ENCODE data around the gene MAPRE3. TPM values are rescaled to one million over a fixed set of nuclear protein-coding genes. Genes with fewer than 3 reads are reported as not detected.
"Not testable (repeated sequence)": the region's sequence is repeated elsewhere in the genome, so short reads cannot be mapped to it uniquely, and the experiment has no call there.

MAPRE3 gene
- total RNA-seq = 1 to 10 TPM; 4.4 TPM

- DNase-seq = peak; percentile 85
- POLR2A ChIA-PET = interaction anchor here (0.6 kb wide), 1 partner anchor 8 kb away, joined by 4 read pairs; no protein-coding TSS in a partner anchor
- Mint-ChIP-seq H3K27ac (no peak within 1 kb of the TSS), H3K9me3 (no peaks in the 10 kb centered on the region), H3K27me3 (peaks cover 17% of the 10 kb centered on the region), H3K36me3 (no peaks in the 10 kb centered on the region), H3K4me3 (peak within 1 kb of the TSS; percentile 73), H3K4me1 (ENCODE audit: low read depth) (peaks cover 15% of the 10 kb centered on the region)
- intact Hi-C loops (cut with micrococcal nuclease) = loop anchor here (1.0 kb wide), 1 partner anchor 111 kb away; no protein-coding TSS in a partner anchor
- CTCF ChIA-PET = interaction anchor here (0.9 to 3.4 kb wide), 6 partner anchors 8 to 309 kb away, joined by 3 to 17 read pairs (median 8); no protein-coding TSS in a partner anchor
Measured at GRCh38 chr2:26970244-26970927, at the start of gene MAPRE3. TSS of gene MAPRE3 (plus strand) at chr2:26970637. CDS start at chr2:27022219, 51,582 bp downstream.

GRCh38 chr2:26921323-26921722, 49.1 kb upstream of the MAPRE3 start:
- H3K27me3 Mint-ChIP-seq = peaks cover 11% of the 10 kb centered on the region
- no peak overlapping the region for H3K27ac Mint-ChIP-seq
- ChIA-PET CTCF (interaction anchor here (0.6 to 2.6 kb wide), 3 partner anchors 22 to 75 kb away, joined by 3 to 63 read pairs (median 13); no protein-coding TSS in a partner anchor), POLR2A (no interaction called here)
- H3K4me1 Mint-ChIP-seq (ENCODE audit: low read depth) = peaks cover 8% of the 10 kb centered on the region
- no peaks in the 10 kb centered on the region for H3K9me3 Mint-ChIP-seq
- DNase-seq = no peak
- no peak overlapping the region for H3K4me3 Mint-ChIP-seq
- intact Hi-C loops (cut with micrococcal nuclease) = no loop called here
- H3K36me3 Mint-ChIP-seq = no peaks in the 10 kb centered on the region

GRCh38 chr2:26922405-26923188, 47.8 kb upstream of the MAPRE3 start:
- Mint-ChIP-seq H3K27ac (no peak overlapping the region), H3K4me1 (ENCODE audit: low read depth) (peaks cover 8% of the 10 kb centered on the region), H3K9me3 (no peaks in the 10 kb centered on the region), H3K27me3 (peaks cover 11% of the 10 kb centered on the region), H3K36me3 (no peaks in the 10 kb centered on the region), H3K4me3 (no peak overlapping the region)
- ChIA-PET POLR2A (interaction anchor here (0.6 kb wide), 1 partner anchor 144 kb away, joined by 4 read pairs; no protein-coding TSS in a partner anchor), CTCF (interaction anchor here (0.6 to 2.6 kb wide), 24 partner anchors 10 to 380 kb away, joined by 3 to 63 read pairs (median 4); no protein-coding TSS in a partner anchor)
- intact Hi-C loops (cut with micrococcal nuclease) = loop anchor here (2.0 kb wide), 1 partner anchor 76 kb away; no protein-coding TSS in a partner anchor
- peak; percentile 60 for DNase-seq

- POLR2A ChIA-PET = not testable (repeated sequence)
Measured at GRCh38 chr2:26923189-26923466, 47.3 kb upstream of the MAPRE3 start.

GRCh38 chr2:26924731-26925099, 45.7 kb upstream of the MAPRE3 start:
- CTCF ChIA-PET = no interaction called here
- H3K9me3 Mint-ChIP-seq = no peaks in the 10 kb centered on the region
- H3K4me1 Mint-ChIP-seq (ENCODE audit: low read depth) = peaks cover 8% of the 10 kb centered on the region
- peaks cover 13% of the 10 kb centered on the region for H3K27me3 Mint-ChIP-seq
- DNase-seq = no peak
- no peak overlapping the region for H3K4me3 Mint-ChIP-seq
- intact Hi-C loops (cut with micrococcal nuclease) = no loop called here
- no peak overlapping the region for H3K27ac Mint-ChIP-seq
- POLR2A ChIA-PET = no interaction called here
- H3K36me3 Mint-ChIP-seq = no peaks in the 10 kb centered on the region

More at GRCh38 chr2:26923189-26923466, 47.3 kb upstream of the MAPRE3 start:
- intact Hi-C loops (cut with micrococcal nuclease) = loop anchor here (2.0 kb wide), 1 partner anchor 76 kb away; no protein-coding TSS in a partner anchor
- not testable (repeated sequence) for H3K4me1 Mint-ChIP-seq (ENCODE audit: low read depth); H3K4me3 Mint-ChIP-seq; H3K27ac Mint-ChIP-seq; H3K9me3 Mint-ChIP-seq; H3K36me3 Mint-ChIP-seq; DNase-seq
- CTCF ChIA-PET = interaction anchor here (0.8 to 2.6 kb wide), 19 partner anchors 9 to 212 kb away, joined by 3 to 63 read pairs (median 5); no protein-coding TSS in a partner anchor
- H3K27me3 Mint-ChIP-seq = peaks cover 11% of the 10 kb centered on the region

GRCh38 chr2:26925100-26925791, 45.2 kb upstream of the MAPRE3 start:
- H3K9me3 Mint-ChIP-seq = no peaks in the 10 kb centered on the region
- peaks cover 8% of the 10 kb centered on the region for H3K4me1 Mint-ChIP-seq (ENCODE audit: low read depth)
- H3K27me3 Mint-ChIP-seq = peaks cover 14% of the 10 kb centered on the region
- H3K36me3 Mint-ChIP-seq = no peaks in the 10 kb centered on the region
- POLR2A ChIA-PET = no interaction called here
- intact Hi-C loops (cut with micrococcal nuclease) = no loop called here
- H3K4me3 Mint-ChIP-seq = no peak overlapping the region
- CTCF ChIA-PET = interaction anchor here (2.3 kb wide), 1 partner anchor 79 kb away, joined by 9 read pairs; no protein-coding TSS in a partner anchor
- DNase-seq = no peak
- H3K27ac Mint-ChIP-seq = no peak overlapping the region

GRCh38 chr2:26927221-26927620, 43.2 kb upstream of the MAPRE3 start:
- H3K27ac Mint-ChIP-seq = no peak overlapping the region
- no peak for DNase-seq

GRCh38 chr2:26932974-26933373, 37.5 kb upstream of the MAPRE3 start:
- no peaks in the 10 kb centered on the region for H3K9me3 Mint-ChIP-seq
- no peak overlapping the region for H3K27ac Mint-ChIP-seq
- no peaks in the 10 kb centered on the region for H3K4me1 Mint-ChIP-seq (ENCODE audit: low read depth)
- no peak for DNase-seq
- CTCF ChIA-PET = interaction anchor here (0.6 to 2.1 kb wide), 4 partner anchors 10 to 87 kb away, joined by 3 to 7 read pairs (median 4); no protein-coding TSS in a partner anchor
- no peak overlapping the region for H3K4me3 Mint-ChIP-seq
- POLR2A ChIA-PET = no interaction called here
- intact Hi-C loops (cut with micrococcal nuclease) = no loop called here
- peaks cover 4% of the 10 kb centered on the region for H3K27me3 Mint-ChIP-seq
- H3K36me3 Mint-ChIP-seq = no peaks in the 10 kb centered on the region

More at GRCh38 chr2:26927221-26927620, 43.2 kb upstream of the MAPRE3 start:
- ChIA-PET POLR2A (no interaction called here), CTCF (interaction anchor here (0.7 to 2.3 kb wide), 2 partner anchors 81 to 376 kb away, joined by 4 to 9 read pairs; no protein-coding TSS in a partner anchor)
- H3K4me1 Mint-ChIP-seq (ENCODE audit: low read depth) = peaks cover 8% of the 10 kb centered on the region
- H3K27me3 Mint-ChIP-seq = peaks cover 11% of the 10 kb centered on the region
- H3K9me3 Mint-ChIP-seq = no peaks in the 10 kb centered on the region
- no peaks in the 10 kb centered on the region for H3K36me3 Mint-ChIP-seq
- no peak overlapping the region for H3K4me3 Mint-ChIP-seq
- intact Hi-C loops (cut with micrococcal nuclease) = no loop called here

- CTCF ChIA-PET = interaction anchor here (0.6 to 2.1 kb wide), 2 partner anchors 24 to 87 kb away, joined by 3 to 7 read pairs; no protein-coding TSS in a partner anchor
- intact Hi-C loops (cut with micrococcal nuclease) = no loop called here
- Mint-ChIP-seq H3K27me3 (peaks cover 4% of the 10 kb centered on the region), H3K27ac (no peak overlapping the region), H3K9me3 (no peaks in the 10 kb centered on the region), H3K4me1 (ENCODE audit: low read depth) (no peaks in the 10 kb centered on the region), H3K36me3 (no peaks in the 10 kb centered on the region), H3K4me3 (no peak overlapping the region)
- no peak for DNase-seq
- POLR2A ChIA-PET = no interaction called here
Measured at GRCh38 chr2:26933431-26934334, 36.8 kb upstream of the MAPRE3 start.

- no peaks in the 10 kb centered on the region for H3K9me3 Mint-ChIP-seq
- intact Hi-C loops (cut with micrococcal nuclease) = no loop called here
- no peaks in the 10 kb centered on the region for H3K36me3 Mint-ChIP-seq
- H3K4me1 Mint-ChIP-seq (ENCODE audit: low read depth) = no peaks in the 10 kb centered on the region
- H3K27me3 Mint-ChIP-seq = peaks cover 4% of the 10 kb centered on the region
- DNase-seq = no peak
- H3K4me3 Mint-ChIP-seq = no peak overlapping the region
- POLR2A ChIA-PET = no interaction called here
- CTCF ChIA-PET = no interaction called here
- H3K27ac Mint-ChIP-seq = no peak overlapping the region
Measured at GRCh38 chr2:26934335-26934724, 36.1 kb upstream of the MAPRE3 start.

- intact Hi-C loops (cut with micrococcal nuclease) = no loop called here
- no peak overlapping the region for H3K27ac Mint-ChIP-seq
- H3K9me3 Mint-ChIP-seq = no peaks in the 10 kb centered on the region
- no peaks in the 10 kb centered on the region for H3K36me3 Mint-ChIP-seq
- DNase-seq = no peak
- CTCF ChIA-PET = interaction anchor here (0.7 to 10.7 kb wide), 2 partner anchors 12 to 89 kb away, joined by 5 to 229 read pairs; partner anchors contain the start of gene DPYSL5
- H3K27me3 Mint-ChIP-seq = peaks cover 2% of the 10 kb centered on the region
- H3K4me1 Mint-ChIP-seq (ENCODE audit: low read depth) = no peaks in the 10 kb centered on the region
- POLR2A ChIA-PET = interaction anchor here (0.5 kb wide), 1 partner anchor 25 kb away, joined by 3 read pairs; no protein-coding TSS in a partner anchor
- no peak overlapping the region for H3K4me3 Mint-ChIP-seq
Measured at GRCh38 chr2:26934985-26935384, 35.5 kb upstream of the MAPRE3 start.
